Measurements from ENCODE around the gene FBXO36.

GRCh38 chr2:229943770-229944449, 21.6 kb downstream of the FBXO36 start:
- TF ChIP-seq POLR2A (IDR thresholded peaks at IDR 0.05; ENCODE audit: low read depth, low read length) (no peak), CREM (IDR thresholded peaks at IDR 0.05; ENCODE audit: low read depth) (no peak)

Measured in GM12878 (cell line).